Measurements from ENCODE around the gene ZNF239.
"Not testable (repeated sequence)": the region's sequence is repeated elsewhere in the genome, so short reads cannot be mapped to it uniquely, and the experiment has no call there.

Gene ZNF239

DNA sequence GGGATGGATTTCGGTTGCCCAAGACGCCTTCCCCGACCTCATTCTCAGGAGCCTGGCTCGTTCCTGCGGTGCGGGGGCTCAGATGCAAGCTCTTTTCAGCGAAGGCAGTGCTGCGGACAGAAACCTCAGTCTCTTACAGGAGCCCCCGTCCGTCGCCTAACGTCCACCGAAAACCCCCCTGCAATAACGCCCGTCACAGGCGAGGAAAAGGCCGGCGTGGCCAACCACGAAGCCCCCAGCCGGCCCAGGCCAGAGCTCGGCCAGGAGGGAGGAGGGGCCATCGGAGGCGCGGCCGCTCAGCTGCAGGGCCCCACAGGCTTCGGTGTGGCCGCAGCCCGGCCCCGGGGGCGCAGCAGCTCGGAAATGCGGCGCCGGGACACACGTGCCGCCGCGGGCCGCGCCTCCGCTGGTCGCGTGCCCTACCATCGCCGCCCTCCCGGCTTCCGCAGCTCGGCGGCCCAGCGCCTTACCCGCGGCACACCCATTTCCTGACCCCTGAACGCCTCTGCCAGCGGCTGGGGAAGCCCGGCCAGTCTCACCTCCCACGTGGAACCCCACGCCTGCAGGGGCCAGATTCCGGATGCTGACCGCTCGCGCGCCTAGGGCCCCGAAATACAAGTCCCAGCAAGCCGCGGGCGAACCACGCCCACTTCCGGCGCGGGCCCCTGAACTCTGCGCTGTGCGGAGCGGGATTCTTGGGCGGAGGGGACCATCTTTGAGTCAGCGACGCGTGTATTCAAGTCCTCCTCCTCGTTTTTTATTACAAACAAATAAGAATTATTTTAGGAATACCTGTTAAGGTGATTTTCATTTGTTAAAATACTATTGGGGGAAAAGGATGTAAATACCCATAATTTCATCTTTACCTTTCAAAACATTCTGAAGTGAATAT is at the start of gene ZNF239:
ZNF239 (minus strand) TSS at position 616 of the 892 bp plus-strand sequence. CDS start 16,537 bp downstream, outside the sequence.
- DNase-seq (ENCODE audit: low spot score), result peak; percentile 95

DNA sequence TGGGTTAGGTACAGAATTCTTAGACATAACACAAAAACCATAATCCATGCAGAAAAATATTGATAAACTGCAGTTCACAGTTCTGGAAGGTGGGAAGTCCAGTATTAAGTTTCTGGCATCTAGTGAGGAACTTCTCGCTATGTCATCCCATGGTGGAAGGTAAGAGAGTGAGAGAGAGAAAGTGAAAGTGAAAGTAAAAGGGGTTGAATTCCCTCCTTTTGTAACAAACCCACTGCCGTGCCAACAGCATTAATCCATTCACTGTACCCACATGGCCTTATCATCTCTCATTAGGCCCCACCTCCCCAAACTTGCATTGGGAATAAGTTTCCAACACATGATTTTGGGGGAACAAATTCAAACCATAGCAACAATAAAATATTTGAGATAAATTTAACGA is 48.9 kb upstream of the ZNF239 start:
- no peak for DNase-seq (ENCODE audit: low spot score)

DNA sequence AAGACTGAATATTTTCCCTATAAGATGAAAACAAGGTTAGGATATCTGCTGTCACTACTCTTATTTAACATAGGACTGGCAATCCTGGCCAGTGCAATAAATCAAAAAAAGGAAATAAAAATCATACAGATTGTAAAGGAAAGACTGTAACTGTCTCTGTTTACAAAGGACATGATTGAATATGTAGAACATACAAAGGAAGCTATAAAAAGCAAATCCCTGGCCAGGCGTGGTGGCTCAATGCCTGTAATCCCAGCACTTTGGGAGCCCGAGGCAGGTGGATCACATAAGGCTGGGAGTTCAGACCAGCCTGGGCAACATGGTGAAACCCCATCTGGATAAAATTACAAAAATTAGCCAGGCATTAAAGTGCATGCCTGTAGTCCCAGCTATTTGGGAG is 47.6 kb upstream of the ZNF239 start:
- DNase-seq (ENCODE audit: low spot score), result no peak

DNA sequence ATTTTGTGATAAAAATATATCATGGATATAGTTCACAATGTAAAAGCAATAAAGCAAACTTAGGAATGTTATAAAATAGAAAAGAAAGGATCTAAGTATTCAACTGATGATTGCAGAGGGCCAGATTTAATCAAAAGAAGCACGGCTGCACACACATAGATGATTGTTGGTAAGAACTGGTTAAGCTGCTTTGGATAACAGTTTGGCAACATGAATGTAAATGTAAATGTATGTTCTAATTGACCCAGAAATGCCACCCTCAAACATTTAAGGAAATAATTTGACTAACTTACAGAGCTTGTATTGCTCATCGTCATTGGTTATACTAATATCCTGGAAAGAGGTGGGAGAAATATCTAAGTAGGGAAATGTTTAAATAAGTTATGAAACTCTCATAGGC is 45.0 kb upstream of the ZNF239 start:
- no peak for DNase-seq (ENCODE audit: low spot score)

DNA sequence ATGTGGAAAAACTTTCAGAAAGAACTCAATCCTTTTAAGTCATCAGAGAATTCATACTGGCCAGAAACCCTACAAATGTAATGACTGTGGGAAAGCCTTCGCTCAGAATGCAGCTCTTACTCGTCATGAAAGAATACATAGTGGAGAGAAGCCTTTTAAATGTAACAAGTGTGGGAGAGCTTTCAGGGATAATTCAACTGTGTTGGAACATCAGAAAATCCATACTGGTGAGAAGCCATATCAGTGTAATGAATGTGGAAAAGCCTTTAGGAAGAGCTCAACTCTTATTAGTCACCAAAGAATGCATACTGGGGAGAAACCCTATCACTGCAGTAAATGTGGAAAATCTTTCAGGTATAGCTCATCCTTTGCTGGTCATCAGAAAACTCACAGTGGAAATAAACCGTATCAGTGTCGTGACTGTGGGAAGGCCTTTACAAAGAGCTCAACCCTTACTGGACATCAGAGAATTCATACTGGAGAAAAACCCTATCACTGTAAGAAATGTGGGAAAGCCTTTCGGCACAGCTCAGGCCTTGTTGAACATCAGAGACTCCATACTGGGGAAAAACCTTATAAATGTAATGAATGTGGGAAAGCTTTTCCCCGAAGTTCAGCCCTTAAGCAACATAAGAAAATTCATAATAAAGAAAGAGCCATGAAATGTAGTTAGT is 42.4 kb upstream of the ZNF239 start:
- DNase-seq (ENCODE audit: low spot score), result no peak

DNA sequence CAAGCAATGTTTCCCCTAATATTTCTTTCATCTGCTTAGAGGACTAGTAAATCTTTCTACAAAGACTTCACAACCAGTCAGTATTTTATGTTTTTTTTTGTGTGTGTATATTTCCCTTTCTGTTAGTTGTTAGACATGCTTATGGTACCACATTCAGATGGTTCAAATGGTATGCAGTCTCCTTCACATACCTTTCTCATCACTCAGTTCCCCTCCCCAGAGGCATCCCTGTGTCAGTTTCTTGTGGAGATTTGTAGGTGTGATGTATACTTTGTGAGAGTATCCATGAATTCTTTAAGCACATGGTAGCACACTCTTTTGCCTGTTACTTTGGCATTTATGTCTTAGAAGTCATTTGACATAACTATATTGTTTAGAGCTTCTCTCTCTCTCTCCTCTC is 36.2 kb upstream of the ZNF239 start:
- DNase-seq (ENCODE audit: low spot score), result no peak

DNA sequence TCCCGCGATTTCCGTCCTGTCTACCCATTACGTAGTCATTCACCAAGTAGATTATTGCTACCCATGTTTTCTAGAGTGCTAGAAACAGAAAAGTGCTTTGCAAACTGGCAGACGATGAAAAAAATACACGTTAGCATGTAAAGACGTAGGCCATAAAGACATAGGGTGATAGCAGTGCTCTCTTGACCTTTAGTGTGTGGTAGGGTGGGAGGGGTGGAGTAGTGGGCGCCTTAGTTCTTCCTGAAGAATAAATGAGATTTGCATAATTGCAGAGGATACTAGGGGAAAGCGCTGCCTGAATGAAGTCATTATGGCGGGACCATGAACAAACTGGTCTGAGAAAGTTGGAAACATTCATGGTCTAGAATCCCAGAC is 32.8 kb upstream of the ZNF239 start:
- DNase-seq (ENCODE audit: low spot score), result no peak

DNA sequence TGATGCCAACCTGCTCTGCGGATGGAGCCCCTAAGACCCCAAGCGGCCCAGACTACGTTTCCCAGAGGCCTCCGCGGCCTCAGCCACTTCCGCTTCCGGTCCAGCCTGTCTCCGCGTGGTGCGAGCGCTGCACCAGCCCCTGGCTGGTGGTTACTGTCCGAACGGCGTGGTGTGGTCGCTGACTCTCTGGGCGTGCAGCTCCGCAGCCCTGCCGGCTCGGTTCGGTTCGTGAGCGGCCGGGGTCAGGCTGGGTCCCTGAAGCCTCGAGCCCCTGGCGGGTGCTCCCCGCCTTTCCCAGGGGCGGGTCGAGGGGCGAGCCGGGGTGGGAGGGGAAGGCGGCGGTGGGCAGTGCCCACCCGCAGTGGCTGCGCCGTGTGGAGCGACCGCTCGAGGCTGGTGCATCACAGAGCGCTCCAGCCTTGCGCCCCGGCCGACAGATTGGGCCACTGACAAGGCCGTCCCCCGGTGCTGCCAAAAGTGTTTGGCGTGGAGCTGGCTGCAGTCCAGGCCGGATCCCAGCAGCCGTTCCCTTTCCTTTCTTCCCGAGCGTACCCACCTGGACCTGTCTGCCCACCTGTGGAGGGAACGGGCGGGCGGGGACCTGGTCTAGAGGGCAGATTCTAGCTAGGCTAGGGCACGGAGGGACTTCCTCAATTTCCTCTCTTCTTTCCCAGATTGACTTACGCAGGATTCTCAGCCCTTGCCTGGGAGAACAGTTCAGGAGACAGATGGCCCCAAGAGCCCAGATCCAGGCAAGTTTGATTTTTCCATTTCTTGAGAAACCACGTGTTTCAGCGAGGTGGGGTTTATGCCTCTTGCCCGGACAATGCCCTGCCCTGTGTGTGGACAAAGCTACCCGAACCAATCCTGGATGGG is 32.1 kb upstream of the ZNF239 start, which contains the start of gene ZNF485:
ZNF485 (plus strand) TSS at position 116 of the 876 bp plus-strand sequence; CDS start at position 729, 613 bp downstream.
- peak; percentile 96 for DNase-seq (ENCODE audit: low spot score)

DNA sequence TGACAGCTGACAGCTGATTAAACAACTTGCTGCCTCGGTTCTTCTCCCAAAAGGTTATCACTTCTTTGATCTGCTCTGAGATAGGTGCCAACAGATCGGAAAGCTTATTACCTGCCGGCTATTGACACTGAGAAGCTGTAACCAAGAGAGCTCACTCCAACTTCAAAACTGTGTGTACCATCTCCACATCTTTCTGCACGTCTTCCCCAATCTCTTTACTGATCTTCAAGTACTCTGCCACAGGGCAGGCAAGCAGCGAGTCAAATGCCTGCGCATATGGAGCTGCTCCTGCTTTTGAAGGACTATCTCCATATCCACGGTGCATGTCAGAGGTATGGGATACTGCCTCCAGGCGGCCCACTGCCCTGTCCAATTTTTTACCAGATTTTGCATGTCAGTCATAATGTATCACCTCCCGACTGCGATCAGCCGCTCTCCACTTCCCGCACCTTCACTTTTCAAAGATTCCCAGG is 31.5 kb upstream of the ZNF239 start:
- no peak for DNase-seq (ENCODE audit: low spot score)

DNA sequence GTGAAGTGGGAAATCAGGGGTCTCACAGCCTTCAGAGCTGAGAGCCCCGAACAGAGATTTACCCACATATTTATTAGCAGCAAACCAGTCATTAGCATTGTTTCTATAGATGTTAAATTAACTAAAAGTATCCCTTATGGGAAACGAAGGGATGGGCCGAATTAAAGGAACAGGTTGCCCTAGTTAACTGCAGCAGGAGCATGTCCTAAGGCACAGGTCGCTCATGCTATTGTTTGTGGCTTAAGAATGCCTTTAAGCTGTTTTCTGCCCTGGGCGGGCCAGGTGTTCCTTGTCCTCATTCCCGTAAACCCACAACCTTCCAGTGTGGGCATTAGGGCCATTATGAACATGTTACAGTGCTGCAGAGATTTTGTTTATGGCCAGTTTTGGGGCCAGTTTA is 27.2 kb upstream of the ZNF239 start:
- not testable (repeated sequence) for DNase-seq (ENCODE audit: low spot score)

DNA sequence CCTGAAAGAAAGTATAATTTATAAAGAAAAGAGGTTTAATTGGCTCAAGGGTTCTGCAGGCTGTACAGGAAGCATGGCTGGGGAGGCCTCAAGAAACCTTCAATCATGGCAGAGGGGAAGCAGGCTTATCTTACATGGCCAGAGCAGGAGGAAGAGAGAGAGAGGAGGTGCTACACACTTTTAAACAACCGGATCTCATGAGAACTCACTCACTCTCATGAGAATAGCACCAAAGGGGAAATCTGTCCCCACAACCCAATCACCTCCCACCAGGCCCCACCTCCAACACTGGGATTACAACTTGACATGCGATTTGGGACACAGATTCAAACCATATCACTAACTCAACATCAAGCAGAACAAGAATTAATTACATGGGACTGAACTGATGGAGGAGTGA is 24.9 kb upstream of the ZNF239 start:
- DNase-seq (ENCODE audit: low spot score), result no peak

DNA sequence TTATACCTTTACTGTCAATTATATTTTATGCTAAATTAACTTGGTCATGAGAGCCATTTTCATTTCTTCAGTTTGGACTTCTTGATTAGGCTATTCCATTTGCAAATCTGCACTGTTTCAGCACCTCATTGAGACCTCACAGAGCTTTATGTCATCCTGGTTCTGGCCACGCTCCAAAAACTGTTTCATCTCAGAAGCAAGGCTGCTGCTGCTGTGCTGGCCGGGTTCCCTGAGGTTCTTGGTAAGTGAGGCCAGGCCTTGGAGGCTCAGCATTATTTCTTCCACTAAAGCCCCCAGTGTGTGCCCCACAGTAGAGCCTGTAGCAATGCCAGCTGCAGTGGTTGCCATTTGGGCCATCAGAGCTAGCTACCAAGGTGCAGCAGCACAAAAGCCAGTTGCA is 24.0 kb upstream of the ZNF239 start:
- no peak for DNase-seq (ENCODE audit: low spot score)

DNA sequence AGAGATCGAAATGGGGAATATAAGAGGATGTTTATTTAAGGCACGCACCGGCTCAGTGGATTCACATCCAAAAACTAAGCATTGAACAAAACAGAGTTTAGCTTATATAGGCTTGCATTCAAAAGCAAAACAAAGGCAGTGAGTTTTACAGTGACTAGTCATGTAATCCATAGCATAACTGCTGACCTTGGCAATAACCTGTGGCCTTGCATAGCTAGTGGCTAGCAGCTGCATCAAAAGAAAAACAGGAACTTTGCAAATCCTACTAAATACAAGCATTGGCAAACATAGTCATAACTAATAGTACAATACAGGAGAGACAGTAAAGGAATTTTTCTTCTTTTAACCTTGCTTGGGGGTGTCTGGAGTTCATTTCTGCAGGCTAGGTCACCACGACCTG is 22.1 kb upstream of the ZNF239 start:
- no peak for DNase-seq (ENCODE audit: low spot score)

DNA sequence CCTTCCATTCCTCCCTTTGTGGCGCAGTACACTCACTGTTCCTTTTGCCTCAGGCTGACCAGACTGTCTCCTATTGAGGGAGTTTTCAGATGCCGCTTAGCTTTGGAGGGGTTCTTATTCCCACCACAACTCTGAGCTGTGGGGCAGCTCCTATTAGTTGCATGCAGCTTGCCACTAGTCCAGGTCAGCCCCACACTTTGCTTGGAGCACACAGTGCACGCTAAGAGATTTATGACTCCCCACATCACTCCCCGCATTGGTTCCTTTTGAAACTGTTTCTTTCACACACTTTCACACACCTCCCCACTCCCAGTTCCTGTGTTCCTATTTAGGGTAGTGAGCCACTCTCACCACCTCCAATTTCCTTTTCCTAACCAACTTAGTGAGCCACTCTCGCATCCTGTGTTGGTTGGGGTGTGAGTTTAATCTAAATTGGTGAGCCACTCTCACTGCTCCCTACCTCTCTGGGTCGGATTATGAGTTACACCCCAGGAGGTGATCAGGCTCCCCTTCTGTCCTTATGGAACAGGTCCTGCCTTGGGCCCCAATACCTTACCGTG is 21.4 kb upstream of the ZNF239 start:
- no peak for DNase-seq (ENCODE audit: low spot score)

DNA sequence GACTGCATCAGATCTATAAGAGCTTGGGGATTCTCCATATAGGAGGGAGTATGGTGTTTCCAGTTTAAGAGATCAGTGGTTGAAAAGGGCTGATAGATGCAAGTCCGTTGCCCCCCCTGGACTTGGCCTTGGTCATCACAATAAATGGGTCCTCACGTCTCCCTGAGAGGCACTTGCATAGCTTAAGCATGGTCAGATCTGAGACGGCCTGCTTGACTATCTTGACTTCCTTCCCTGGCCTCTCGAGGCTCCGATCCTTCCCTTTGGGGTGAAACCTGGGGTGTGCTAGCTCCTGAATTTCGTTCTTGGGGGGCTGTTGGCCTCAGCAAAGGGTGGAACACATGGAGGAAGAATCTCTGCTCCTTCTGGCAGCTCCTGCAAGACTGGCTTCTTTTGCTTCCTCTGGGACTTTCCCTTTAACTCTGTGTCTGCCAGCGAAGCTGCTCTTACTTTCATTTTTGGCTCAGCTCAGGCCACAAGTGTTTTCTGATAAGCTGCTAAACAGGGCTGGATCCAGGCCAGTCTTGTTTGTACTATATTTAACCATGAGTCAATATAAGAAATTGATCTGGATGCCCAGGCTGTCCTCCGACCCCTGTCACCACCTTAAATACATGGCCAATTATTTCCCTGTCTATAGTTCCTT is 20.7 kb upstream of the ZNF239 start:
- no peak for DNase-seq (ENCODE audit: low spot score)

DNA sequence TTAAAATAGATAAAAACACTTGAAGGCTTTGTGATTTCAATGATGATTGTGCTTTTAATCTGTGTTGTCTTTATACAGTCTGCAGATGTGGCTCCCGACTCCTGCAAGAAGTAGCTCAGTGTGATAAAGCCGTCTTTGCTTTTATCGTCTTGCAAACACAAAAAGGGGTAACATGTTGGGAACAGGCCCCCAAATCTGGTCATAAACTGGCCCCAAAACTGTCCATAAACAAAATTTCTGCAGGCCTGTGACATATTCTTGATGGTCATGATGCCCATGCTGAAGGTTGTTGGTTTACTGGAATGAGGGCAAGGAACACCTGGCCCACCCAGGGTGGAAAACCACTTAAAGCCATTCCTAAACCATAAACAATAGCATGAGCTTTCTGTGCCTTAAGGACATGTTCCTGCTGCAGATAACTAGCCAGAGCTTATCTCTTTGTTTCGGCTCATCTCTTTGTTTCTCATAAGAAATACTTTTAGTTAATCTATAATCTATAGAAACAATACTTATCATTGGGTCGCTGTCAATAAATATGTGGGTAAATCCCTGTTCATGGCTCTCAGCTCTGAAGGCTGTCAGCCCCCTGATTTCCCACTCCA is 17.0 kb upstream of the ZNF239 start:
- DNase-seq (ENCODE audit: low spot score), result no peak

DNA sequence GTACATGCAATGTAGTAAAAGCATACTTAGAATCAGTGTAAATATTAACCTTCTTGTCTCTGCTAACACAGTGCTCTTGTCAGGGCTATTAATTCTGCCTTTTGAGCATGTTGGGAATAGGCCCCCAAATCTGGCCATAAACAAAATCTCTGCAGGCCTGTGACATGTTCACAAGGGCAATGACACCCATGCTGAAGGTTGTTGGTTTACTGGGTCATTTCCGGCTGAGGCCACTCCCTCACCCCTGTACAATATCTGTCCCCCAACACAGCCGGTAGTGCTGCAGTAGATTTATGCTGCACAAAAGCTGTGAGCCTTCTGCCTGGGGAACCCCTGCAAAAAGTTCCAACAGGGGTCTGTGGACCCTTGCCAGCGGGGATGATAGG is 12.3 kb upstream of the ZNF239 start:
- DNase-seq (ENCODE audit: low spot score), result not testable (repeated sequence)

DNA sequence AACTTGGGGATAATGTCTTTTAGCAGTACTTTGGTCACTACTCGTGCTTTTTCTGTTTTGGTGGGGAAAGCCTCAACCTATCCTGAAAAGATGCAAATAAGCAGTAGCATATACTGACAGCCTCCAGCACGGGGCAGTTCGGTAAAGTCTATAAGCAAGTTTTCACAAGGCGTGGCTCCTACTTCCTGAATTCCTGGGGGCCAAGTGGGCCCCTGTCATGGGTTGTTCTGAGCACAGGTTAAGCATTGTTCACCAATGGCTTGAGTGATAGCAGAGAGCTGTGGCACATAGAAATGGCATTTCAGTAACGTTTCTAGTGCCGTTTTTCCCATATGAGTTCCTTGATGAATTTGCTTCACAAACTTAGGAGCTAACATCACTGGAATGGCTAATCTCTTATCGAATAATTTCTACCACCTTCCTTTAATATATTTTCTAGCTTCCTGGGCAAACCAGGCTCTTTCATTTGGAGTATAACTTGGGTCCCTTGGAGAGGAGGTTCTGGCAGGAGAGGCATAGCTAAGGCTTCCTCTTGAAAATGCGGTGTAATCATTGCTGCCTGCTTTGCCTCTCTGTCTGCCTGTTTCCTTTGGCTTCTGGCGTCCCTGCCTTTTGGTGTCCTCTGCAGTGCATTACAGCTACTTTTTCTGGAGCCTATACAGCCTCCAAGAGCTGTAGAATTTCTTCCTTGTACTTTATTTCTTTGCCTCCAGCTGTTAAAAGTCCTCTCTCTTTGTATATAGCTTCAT is 11.7 kb upstream of the ZNF239 start:
- DNase-seq (ENCODE audit: low spot score), result no peak

DNA sequence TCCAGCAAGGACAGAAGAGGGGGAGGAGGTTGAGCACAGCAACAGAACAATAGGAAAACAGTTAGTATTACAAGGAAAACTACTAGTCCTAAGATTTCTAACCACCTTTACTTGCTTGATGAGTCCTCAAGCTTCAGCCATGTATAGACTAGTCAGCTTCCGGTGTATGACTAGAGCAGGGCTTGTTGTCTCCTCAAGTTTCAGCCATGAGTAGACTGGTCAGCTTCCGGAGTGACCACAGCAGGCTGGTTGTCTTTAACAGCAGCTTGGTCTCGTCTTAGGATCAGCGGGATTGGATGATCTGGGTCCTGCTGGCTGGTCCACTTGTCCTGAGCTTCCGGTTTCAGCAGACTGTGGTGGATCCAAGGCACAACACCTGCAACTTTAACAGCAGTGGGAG is 10.6 kb upstream of the ZNF239 start:
- DNase-seq (ENCODE audit: low spot score), result no peak

DNA sequence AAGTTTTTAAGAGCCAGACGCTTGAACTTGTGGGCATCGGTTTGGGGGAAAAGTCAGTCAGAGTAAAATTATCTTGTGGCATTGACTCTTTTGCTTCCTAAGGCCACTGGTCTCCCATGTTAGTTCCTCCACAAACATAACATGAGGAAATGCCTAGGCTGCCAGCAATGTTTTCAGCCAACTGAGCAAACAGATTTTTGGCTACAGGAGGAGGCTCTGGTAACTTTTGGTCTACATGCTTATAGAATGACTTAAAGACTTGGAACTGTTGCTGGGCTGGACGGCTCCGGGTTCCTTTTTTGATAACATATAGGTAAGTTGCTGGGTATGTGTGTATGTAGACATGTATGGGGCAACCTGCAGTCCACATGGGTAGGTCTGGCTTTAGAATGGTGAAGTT is 9.6 kb upstream of the ZNF239 start:
- no peak for DNase-seq (ENCODE audit: low spot score)

Measured in D341Med (cell line).